GM21360 (cell line): ENCODE data around the gene ERLEC1.
"Not testable (repeated sequence)": the region's sequence is repeated elsewhere in the genome, so short reads cannot be mapped to it uniquely, and the experiment has no call there.

Source experiments
- ATAC-seq: cut with Tn5 transposase; IDR thresholded peaks from one replicate; pipeline ENCODE4 v1.9.1; 2021; ENCODE audit warnings: mild to moderate bottlenecking, moderate library complexity; ENCODE audit not compliant: unreplicated experiment

The ERLEC1 gene

GRCh38 chr2:53780056-53780455 lies 6.8 kb upstream of the ERLEC1 start:
- no peak for ATAC-seq

- no peak for ATAC-seq
Observed at GRCh38 chr2:53782676-53783075, 4.2 kb upstream of the ERLEC1 start.

- no peak for ATAC-seq
Observed at GRCh38 chr2:53784436-53784835, 2.4 kb upstream of the ERLEC1 start.

GRCh38 chr2:53785366-53785765 lies 1.5 kb upstream of the ERLEC1 start:
- ATAC-seq = no peak

- ATAC-seq = peak; percentile 8
Observed at GRCh38 chr2:53786352-53786704, 516 bp upstream of the ERLEC1 start.

- ATAC-seq = no peak
Observed at GRCh38 chr2:53787614-53788289, 908 bp downstream of the ERLEC1 start.

- no peak for ATAC-seq
Observed at GRCh38 chr2:53793261-53793660, 6.4 kb downstream of the ERLEC1 start.

- no peak for ATAC-seq
Observed at GRCh38 chr2:53793821-53794220, 7.0 kb downstream of the ERLEC1 start.

GRCh38 chr2:53801547-53801946 lies 14.7 kb downstream of the ERLEC1 start:
- ATAC-seq = no peak

- no peak for ATAC-seq
Observed at GRCh38 chr2:53802617-53803151, 15.8 kb downstream of the ERLEC1 start.

GRCh38 chr2:53811601-53812000 lies 24.8 kb downstream of the ERLEC1 start:
- ATAC-seq = no peak

- no peak for ATAC-seq
Observed at GRCh38 chr2:53813151-53813550, 26.3 kb downstream of the ERLEC1 start.

- no peak for ATAC-seq
Observed at GRCh38 chr2:53818854-53819435, 32.1 kb downstream of the ERLEC1 start.

- ATAC-seq = no peak
Observed at GRCh38 chr2:53819634-53820033, 32.8 kb downstream of the ERLEC1 start.

- ATAC-seq = no peak
Observed at GRCh38 chr2:53820048-53820447, 33.2 kb downstream of the ERLEC1 start.

- ATAC-seq = no peak
Observed at GRCh38 chr2:53820711-53821110, 33.9 kb downstream of the ERLEC1 start.

GRCh38 chr2:53821810-53822209 lies 35.0 kb downstream of the ERLEC1 start:
- ATAC-seq = no peak

GRCh38 chr2:53823639-53824038 lies 36.8 kb downstream of the ERLEC1 start:
- not testable (repeated sequence) for ATAC-seq

- no peak for ATAC-seq
Observed at GRCh38 chr2:53826030-53826410, 39.2 kb downstream of the ERLEC1 start.

- no peak for ATAC-seq
Observed at GRCh38 chr2:53826587-53827397, 39.9 kb downstream of the ERLEC1 start.

GRCh38 chr2:53827398-53828175 lies 40.7 kb downstream of the ERLEC1 start:
- no peak for ATAC-seq
